Suprapubic skin (tissue), 4 donors: ENCODE measurements around the gene LCAT. TPM values are rescaled to one million over a fixed set of nuclear protein-coding genes. Genes with fewer than 3 reads are reported as not detected.

Source experiments
- DNase-seq, 2 donors: peaks; one replicate each; pipeline ENCODE4 v3.0.0-alpha.2; 2019; ENCODE audit warnings: low spot score in 2 of 2
- H3K27ac ChIP-seq: fragments of 200-600 bp; sonication (generic); one replicate; pipeline ENCODE4 v1.5.1; 2019
- H3K27me3 ChIP-seq: fragments of 200-600 bp; sonication (generic); one replicate; pipeline ENCODE4 v1.5.1; 2019
- H3K36me3 ChIP-seq: fragments of 200-600 bp; sonication (generic); one replicate; pipeline ENCODE4 v1.5.1; 2019
- H3K4me1 ChIP-seq: fragments of 200-600 bp; sonication (generic); one replicate; pipeline ENCODE4 v1.5.1; 2019
- H3K4me3 ChIP-seq: fragments of 200-600 bp; sonication (generic); one replicate; pipeline ENCODE4 v1.5.1; 2019; ENCODE audit warnings: mild to moderate bottlenecking
- H3K9me3 ChIP-seq: fragments of 200-600 bp; sonication (generic); one replicate; pipeline ENCODE4 v1.5.1; 2019
- EP300 ChIP-seq: sonication (generic); formaldehyde crosslinking; IDR thresholded peaks from one replicate; pipeline ENCODE4 v1.6.1; 2017; ENCODE audit warnings: antibody characterized with exemption
- POLR2A ChIP-seq, 2 donors: fragments of 450-650 bp; IDR thresholded peaks; one replicate each; pipeline ENCODE4 v1.6.1; 2017; ENCODE audit warnings: antibody characterized with exemption in 2 of 2, mild to moderate bottlenecking in 2 of 2, moderate library complexity in 2 of 2
- POLR2AphosphoS5 ChIP-seq, 3 donors: sonication (generic); formaldehyde crosslinking; IDR thresholded peaks; one replicate each; pipeline ENCODE4 v1.6.1; 2017; ENCODE audit warnings: antibody characterized with exemption in 3 of 3
- WGBS: methylation state at CpG from one replicate; pipeline ENCODE4 v1.1.5; 2018; 5-methylcytosine and 5-hydroxymethylcytosine counted together
- total RNA-seq, 4 donors: library from RNA; depleted of rRNA; stranded (reverse); fragments of >200 nt; gene quantifications; one replicate each; pipeline ENCODE4 v1.1.0, GENCODE V29; 2016
- TF ChIP-seq, protein P1 (sequence below), 2 donors: fragments of 200-600 bp in 1 of 2; fragments of 450-650 bp in 1 of 2; sonication (generic) in 1 of 2; IDR thresholded peaks; one replicate each; pipeline ENCODE4 v1.5.1; 2016 to 2019; ENCODE audit warnings: antibody characterized with exemption in 2 of 2, mild to moderate bottlenecking in 1 of 2, moderate library complexity in 1 of 2

Gene LCAT, protein sequence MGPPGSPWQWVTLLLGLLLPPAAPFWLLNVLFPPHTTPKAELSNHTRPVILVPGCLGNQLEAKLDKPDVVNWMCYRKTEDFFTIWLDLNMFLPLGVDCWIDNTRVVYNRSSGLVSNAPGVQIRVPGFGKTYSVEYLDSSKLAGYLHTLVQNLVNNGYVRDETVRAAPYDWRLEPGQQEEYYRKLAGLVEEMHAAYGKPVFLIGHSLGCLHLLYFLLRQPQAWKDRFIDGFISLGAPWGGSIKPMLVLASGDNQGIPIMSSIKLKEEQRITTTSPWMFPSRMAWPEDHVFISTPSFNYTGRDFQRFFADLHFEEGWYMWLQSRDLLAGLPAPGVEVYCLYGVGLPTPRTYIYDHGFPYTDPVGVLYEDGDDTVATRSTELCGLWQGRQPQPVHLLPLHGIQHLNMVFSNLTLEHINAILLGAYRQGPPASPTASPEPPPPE
- 10 to 100 TPM; 10.6 to 61.4 (median 22.6) TPM for total RNA-seq

DNA sequence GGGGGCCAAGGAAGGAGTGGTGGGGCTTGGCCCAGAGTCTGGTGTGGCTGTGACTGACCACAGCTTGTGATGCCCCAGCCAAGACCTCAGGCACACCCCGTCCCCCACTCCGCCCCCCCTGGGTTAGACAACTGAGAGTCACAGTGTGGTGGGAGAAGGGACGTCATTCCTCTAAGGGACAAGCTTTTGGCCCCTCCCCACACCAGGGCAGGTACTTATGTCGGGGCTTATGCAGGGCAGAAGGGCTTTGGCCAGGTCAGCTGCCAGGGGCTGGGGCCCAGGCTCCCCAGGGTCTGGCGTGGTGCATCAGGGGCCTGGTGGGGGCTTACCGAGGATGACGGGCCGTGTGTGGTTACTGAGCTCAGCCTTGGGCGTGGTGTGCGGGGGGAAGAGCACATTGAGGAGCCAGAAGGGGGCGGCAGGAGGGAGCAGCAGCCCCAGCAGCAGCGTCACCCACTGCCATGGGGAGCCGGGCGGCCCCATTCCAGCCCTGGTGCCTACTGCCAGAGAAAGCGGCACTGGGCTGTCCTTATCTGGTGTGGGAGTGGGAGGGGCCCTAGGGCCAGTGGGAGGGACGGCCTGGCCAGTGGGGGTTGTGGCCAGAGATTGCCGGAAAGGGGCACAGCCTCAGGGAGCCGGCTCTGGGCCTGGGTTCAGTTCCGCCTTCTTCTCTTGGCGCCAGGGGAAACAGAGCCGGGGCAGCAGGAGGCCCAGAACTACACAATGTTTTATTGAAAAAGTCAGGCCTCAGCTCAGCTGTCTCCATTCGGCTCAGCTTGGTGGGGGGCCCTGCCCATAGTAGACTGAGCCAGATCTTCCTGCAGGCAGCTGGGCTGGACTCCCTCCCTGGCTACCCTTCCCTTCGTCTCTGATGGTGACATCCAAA is at the start of gene LCAT:
LCAT (minus strand) TSS at position 502 of the 886 bp plus-strand sequence; CDS start at position 483, 19 bp downstream.
- Histone ChIP-seq H3K9me3 (no peaks in the 10 kb centered on the region), H3K4me3 (no peak within 1 kb of the TSS), H3K4me1 (peaks cover 40% of the 10 kb centered on the region), H3K27me3 (no peaks in the 10 kb centered on the region), H3K36me3 (peaks cover 77% of the 10 kb centered on the region), H3K27ac (peak within 1 kb of the TSS; percentile 58)
- TF ChIP-seq, protein P1, sequence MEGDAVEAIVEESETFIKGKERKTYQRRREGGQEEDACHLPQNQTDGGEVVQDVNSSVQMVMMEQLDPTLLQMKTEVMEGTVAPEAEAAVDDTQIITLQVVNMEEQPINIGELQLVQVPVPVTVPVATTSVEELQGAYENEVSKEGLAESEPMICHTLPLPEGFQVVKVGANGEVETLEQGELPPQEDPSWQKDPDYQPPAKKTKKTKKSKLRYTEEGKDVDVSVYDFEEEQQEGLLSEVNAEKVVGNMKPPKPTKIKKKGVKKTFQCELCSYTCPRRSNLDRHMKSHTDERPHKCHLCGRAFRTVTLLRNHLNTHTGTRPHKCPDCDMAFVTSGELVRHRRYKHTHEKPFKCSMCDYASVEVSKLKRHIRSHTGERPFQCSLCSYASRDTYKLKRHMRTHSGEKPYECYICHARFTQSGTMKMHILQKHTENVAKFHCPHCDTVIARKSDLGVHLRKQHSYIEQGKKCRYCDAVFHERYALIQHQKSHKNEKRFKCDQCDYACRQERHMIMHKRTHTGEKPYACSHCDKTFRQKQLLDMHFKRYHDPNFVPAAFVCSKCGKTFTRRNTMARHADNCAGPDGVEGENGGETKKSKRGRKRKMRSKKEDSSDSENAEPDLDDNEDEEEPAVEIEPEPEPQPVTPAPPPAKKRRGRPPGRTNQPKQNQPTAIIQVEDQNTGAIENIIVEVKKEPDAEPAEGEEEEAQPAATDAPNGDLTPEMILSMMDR (IDR thresholded peaks at IDR 0.05), result no peak
- no peak for TF ChIP-seq POLR2AphosphoS5 (IDR thresholded peaks at IDR 0.05)
- TF ChIP-seq EP300, result no peak
- no peak for TF ChIP-seq POLR2A (IDR thresholded peaks at IDR 0.05)
- 52% methylated on average over 17 of the region's 23 CpGs for WGBS
- DNase-seq, result no peak

DNA sequence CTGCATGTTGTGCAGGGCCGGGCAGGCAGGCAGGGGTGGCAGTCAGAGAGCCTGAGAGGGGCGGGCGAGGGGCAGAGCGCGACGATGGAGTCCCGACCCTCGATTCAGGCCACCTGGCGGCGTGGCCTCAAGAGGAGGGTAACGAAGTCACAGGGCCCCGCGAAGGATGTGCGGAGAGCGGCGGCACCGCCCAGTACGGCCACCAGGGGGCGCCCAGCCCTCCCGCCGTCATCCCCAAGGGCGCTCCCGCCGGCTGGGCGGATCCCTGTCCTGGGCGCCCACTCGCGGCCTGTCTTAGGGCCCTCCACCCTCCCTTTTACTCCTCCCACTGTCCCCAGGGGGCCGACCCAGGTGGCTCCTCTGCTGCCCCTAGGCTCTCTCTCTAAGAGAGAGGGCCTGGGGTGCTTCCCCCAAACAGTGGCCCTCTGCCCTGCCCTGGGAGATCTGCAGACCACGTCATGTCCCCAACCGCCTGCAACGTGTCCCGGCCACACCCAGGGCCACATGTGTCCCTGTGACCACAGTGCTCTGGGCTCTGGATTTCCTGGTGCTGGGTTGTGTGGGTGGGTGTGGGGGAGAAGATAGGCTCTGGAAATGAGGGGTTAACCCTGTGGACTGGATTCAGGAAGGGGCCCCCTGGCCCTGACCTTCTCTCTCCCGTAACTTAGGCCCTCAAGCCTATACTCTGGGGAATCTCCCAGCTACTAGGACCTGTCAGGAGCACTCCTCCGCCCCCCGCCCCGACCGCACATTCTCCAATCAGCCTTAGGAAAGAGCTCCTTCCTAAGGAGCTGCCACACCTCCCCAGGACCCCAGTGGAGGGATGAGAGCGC is 49.5 kb upstream of the LCAT start:
- WGBS, result 27% methylated on average over 12 of the region's 39 CpGs
- H3K27ac ChIP-seq, result peak overlapping the region; percentile 4
- peaks cover 15% of the 10 kb centered on the region for H3K4me1 ChIP-seq
- peak; percentile 85 to 88 for DNase-seq
- no peaks in the 10 kb centered on the region for H3K9me3 ChIP-seq
- H3K4me3 ChIP-seq, result peak overlapping the region; percentile 39
- no peaks in the 10 kb centered on the region for H3K27me3 ChIP-seq
- TF ChIP-seq, protein P1 (IDR thresholded peaks at IDR 0.05), result peak; percentile 96 to 99
- TF ChIP-seq POLR2AphosphoS5 (IDR thresholded peaks at IDR 0.05) (no peak), POLR2A (IDR thresholded peaks at IDR 0.05) (no peak), EP300 (no peak)
- no peaks in the 10 kb centered on the region for H3K36me3 ChIP-seq

DNA sequence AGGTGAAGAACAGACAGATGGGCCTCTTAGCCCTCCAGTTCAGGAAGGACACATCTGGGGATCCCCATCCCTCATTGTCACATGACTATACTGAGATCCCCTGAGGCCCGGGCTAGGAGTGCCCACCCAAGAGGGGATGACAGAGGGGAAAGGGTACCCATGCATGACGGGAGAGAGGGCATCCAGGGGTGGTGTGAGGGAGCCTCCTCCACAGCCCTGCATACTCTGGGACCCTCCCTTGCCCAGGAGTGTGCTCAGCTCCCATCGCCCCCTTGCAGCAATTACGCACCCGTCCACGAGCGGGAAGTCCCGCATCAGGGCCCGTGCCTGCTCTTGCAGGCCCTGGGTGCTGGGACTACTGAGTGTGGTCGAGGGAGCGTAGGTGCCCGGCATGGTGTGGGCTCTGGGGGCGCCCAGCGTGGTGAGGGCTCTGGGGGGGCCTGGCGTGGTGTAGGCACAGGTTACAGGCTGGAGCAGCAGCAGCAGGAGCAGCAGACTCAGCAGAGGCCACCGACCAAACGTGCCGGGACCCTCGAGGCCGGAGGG is 48.8 kb upstream of the LCAT start:
- WGBS, result 32% methylated on average over 8 of the region's 20 CpGs
- no peaks in the 10 kb centered on the region for H3K27me3 ChIP-seq
- H3K4me1 ChIP-seq, result peaks cover 15% of the 10 kb centered on the region
- DNase-seq, result no peak
- no peak overlapping the region for H3K27ac ChIP-seq
- H3K9me3 ChIP-seq, result no peaks in the 10 kb centered on the region
- TF ChIP-seq, protein P1 (IDR thresholded peaks at IDR 0.05), result no peak
- TF ChIP-seq EP300 (no peak), POLR2A (IDR thresholded peaks at IDR 0.05) (no peak), POLR2AphosphoS5 (IDR thresholded peaks at IDR 0.05) (no peak)
- no peaks in the 10 kb centered on the region for H3K36me3 ChIP-seq
- H3K4me3 ChIP-seq, result peak overlapping the region; percentile 39

- TF ChIP-seq, protein P1 (IDR thresholded peaks at IDR 0.05), result no peak
- TF ChIP-seq EP300 (no peak), POLR2A (IDR thresholded peaks at IDR 0.05) (no peak), POLR2AphosphoS5 (IDR thresholded peaks at IDR 0.05) (no peak)
- Histone ChIP-seq H3K36me3 (no peaks in the 10 kb centered on the region), H3K4me1 (peaks cover 15% of the 10 kb centered on the region), H3K4me3 (no peak overlapping the region), H3K9me3 (no peaks in the 10 kb centered on the region), H3K27me3 (no peaks in the 10 kb centered on the region), H3K27ac (no peak overlapping the region)
- no peak for DNase-seq
- WGBS, result 87% methylated on average over 6 of the region's 6 CpGs
Measured at GRCh38 chr16:67990018-67990386, 46.1 kb upstream of the LCAT start.
